DOHH2 (cell line): ENCODE data around the gene SUGCT.

Source experiments
- H3F3A ChIP-seq: fragments of 200-600 bp; sonication (generic), shearing (Covaris generic); 2 replicates; pipeline ENCODE4 v1.6.0; 2016; ENCODE audit warnings: antibody characterized with exemption, mild to moderate bottlenecking; ENCODE audit not compliant: control insufficient read depth, insufficient read depth
- H3K27ac ChIP-seq: fragments of 200-600 bp; sonication (generic); 2 replicates; pipeline ENCODE4 v1.5.1; 2014; ENCODE audit warnings: low read depth, mild to moderate bottlenecking, low read length, moderate library complexity
- H3K27me3 ChIP-seq: fragments of 200-600 bp; sonication (generic); 2 replicates; pipeline ENCODE4 v1.6.1; 2014; ENCODE audit warnings: mild to moderate bottlenecking, low read length, mixed read lengths; ENCODE audit not compliant: control insufficient read depth
- H3K36me3 ChIP-seq: fragments of 200-600 bp; sonication (generic); 2 replicates; pipeline ENCODE4 v1.6.1; 2014; ENCODE audit warnings: mild to moderate bottlenecking, low read length, moderate library complexity, mixed read lengths; ENCODE audit not compliant: control insufficient read depth
- H3K4me1 ChIP-seq: fragments of 200-600 bp; sonication (generic); 2 replicates; pipeline ENCODE4 v1.6.1; 2014; ENCODE audit warnings: mild to moderate bottlenecking, low read length, mixed read lengths; ENCODE audit not compliant: control insufficient read depth
- H3K4me2 ChIP-seq: fragments of 200-600 bp; sonication (generic); 2 replicates; pipeline ENCODE4 v1.6.0; 2014; ENCODE audit warnings: mild to moderate bottlenecking, low read length, moderate library complexity
- H3K4me3 ChIP-seq: fragments of 200-600 bp; sonication (generic); 2 replicates; pipeline ENCODE4 v1.5.1; 2014; ENCODE audit warnings: mild to moderate bottlenecking, low read length, mixed read lengths
- H3K79me2 ChIP-seq: fragments of 200-600 bp; sonication (generic); 2 replicates; pipeline ENCODE4 v1.6.1; 2014; ENCODE audit warnings: mild to moderate bottlenecking, low read length, mixed read lengths; ENCODE audit not compliant: control insufficient read depth
- H3K9me2 ChIP-seq: fragments of 200-600 bp; sonication (generic); replicated peaks from 2 replicates; pipeline ENCODE4 v1.6.1; 2014; ENCODE audit warnings: mild to moderate bottlenecking, low read length, mixed read lengths; ENCODE audit not compliant: control insufficient read depth
- H3K9me3 ChIP-seq: fragments of 200-600 bp; sonication (generic); 2 replicates; pipeline ENCODE4 v1.6.1; 2014; ENCODE audit warnings: antibody characterized with exemption, low read length, mixed read lengths; ENCODE audit not compliant: control insufficient read depth, insufficient read depth
- H4K20me1 ChIP-seq: fragments of 200-600 bp; sonication (generic); 2 replicates; pipeline ENCODE4 v1.6.0; 2014; ENCODE audit warnings: low read depth, mild to moderate bottlenecking, antibody characterized with exemption, low read length, moderate library complexity; ENCODE audit not compliant: control insufficient read depth, insufficient read depth
- CTCF ChIP-seq: fragments of 200-600 bp; sonication (generic); IDR thresholded peaks from one replicate; pipeline ENCODE4 v1.5.1; 2014; ENCODE audit warnings: antibody characterized with exemption, mild to moderate bottlenecking, low read depth, low read length; ENCODE audit not compliant: poor library complexity, severe bottlenecking
- EZH2phosphoT487 ChIP-seq: fragments of 200-600 bp; sonication (generic); IDR thresholded peaks from 2 replicates; pipeline ENCODE4 v1.6.1; 2017; ENCODE audit warnings: borderline replicate concordance, mild to moderate bottlenecking, antibody characterized with exemption, low read length, moderate library complexity, mixed read lengths

Gene SUGCT

GRCh38 chr7:40499718-40500117 lies 364.9 kb downstream of the SUGCT start:
- Histone ChIP-seq H3K36me3 (no peaks in the 10 kb centered on the region), H3K4me3 (no peak overlapping the region), H3K27ac (no peak overlapping the region), H3K4me1 (no peaks in the 10 kb centered on the region), H3K9me2 (no peaks in the 10 kb centered on the region), H3K9me3 (no peaks in the 10 kb centered on the region), H3K4me2 (no peak overlapping the region), H4K20me1 (no peaks in the 10 kb centered on the region), H3F3A (no peaks in the 10 kb centered on the region), H3K27me3 (no peaks in the 10 kb centered on the region), H3K79me2 (no peaks in the 10 kb centered on the region)
- TF ChIP-seq CTCF (no peak), EZH2phosphoT487 (no peak)

- Histone ChIP-seq H3K27ac (no peak overlapping the region), H3K4me1 (no peaks in the 10 kb centered on the region), H4K20me1 (no peaks in the 10 kb centered on the region), H3K9me3 (no peaks in the 10 kb centered on the region), H3K4me3 (no peak overlapping the region), H3F3A (no peaks in the 10 kb centered on the region), H3K36me3 (no peaks in the 10 kb centered on the region), H3K9me2 (no peaks in the 10 kb centered on the region), H3K79me2 (no peaks in the 10 kb centered on the region), H3K4me2 (no peak overlapping the region), H3K27me3 (no peaks in the 10 kb centered on the region)
- no peak for TF ChIP-seq CTCF
- no peak for TF ChIP-seq EZH2phosphoT487
Measured at GRCh38 chr7:40500219-40500618, 365.4 kb downstream of the SUGCT start.

- H3K36me3 ChIP-seq, result no peaks in the 10 kb centered on the region
- H3K27me3 ChIP-seq, result no peaks in the 10 kb centered on the region
- H3K4me3 ChIP-seq, result no peak overlapping the region
- no peaks in the 10 kb centered on the region for H4K20me1 ChIP-seq
- H3K9me3 ChIP-seq, result no peaks in the 10 kb centered on the region
- H3F3A ChIP-seq, result no peaks in the 10 kb centered on the region
- H3K27ac ChIP-seq, result no peak overlapping the region
- no peaks in the 10 kb centered on the region for H3K4me1 ChIP-seq
- no peaks in the 10 kb centered on the region for H3K9me2 ChIP-seq
- no peak overlapping the region for H3K4me2 ChIP-seq
- no peak for TF ChIP-seq EZH2phosphoT487
- no peak for TF ChIP-seq CTCF
- no peaks in the 10 kb centered on the region for H3K79me2 ChIP-seq
Measured at GRCh38 chr7:40502359-40502758, 367.6 kb downstream of the SUGCT start.

GRCh38 chr7:40506158-40506557 lies 371.4 kb downstream of the SUGCT start:
- H3K27ac ChIP-seq, result no peak overlapping the region
- H3K36me3 ChIP-seq, result no peaks in the 10 kb centered on the region
- no peaks in the 10 kb centered on the region for H3K27me3 ChIP-seq
- no peaks in the 10 kb centered on the region for H3K79me2 ChIP-seq
- H3K9me3 ChIP-seq, result no peaks in the 10 kb centered on the region
- H4K20me1 ChIP-seq, result no peaks in the 10 kb centered on the region
- H3K4me2 ChIP-seq, result no peak overlapping the region
- H3K4me1 ChIP-seq, result no peaks in the 10 kb centered on the region
- no peak for TF ChIP-seq CTCF
- TF ChIP-seq EZH2phosphoT487, result no peak
- H3F3A ChIP-seq, result no peaks in the 10 kb centered on the region
- H3K4me3 ChIP-seq, result no peak overlapping the region
- no peaks in the 10 kb centered on the region for H3K9me2 ChIP-seq
